GM18526 (cell line): ENCODE data around the gene KANTR.

Experiments used
- POLR2A ChIP-seq: IDR thresholded peaks from 3 replicates; pipeline ENCODE4 v1.6.1; 2011; ENCODE audit not compliant: insufficient read length; ENCODE audit errors: extremely low read depth

KANTR gene

GRCh38 chrX:53089925-53090324, 4.0 kb upstream of the KANTR start:
- TF ChIP-seq POLR2A, result no peak

- no peak for TF ChIP-seq POLR2A
Observed at GRCh38 chrX:53091354-53091753, 2.6 kb upstream of the KANTR start.

DNA sequence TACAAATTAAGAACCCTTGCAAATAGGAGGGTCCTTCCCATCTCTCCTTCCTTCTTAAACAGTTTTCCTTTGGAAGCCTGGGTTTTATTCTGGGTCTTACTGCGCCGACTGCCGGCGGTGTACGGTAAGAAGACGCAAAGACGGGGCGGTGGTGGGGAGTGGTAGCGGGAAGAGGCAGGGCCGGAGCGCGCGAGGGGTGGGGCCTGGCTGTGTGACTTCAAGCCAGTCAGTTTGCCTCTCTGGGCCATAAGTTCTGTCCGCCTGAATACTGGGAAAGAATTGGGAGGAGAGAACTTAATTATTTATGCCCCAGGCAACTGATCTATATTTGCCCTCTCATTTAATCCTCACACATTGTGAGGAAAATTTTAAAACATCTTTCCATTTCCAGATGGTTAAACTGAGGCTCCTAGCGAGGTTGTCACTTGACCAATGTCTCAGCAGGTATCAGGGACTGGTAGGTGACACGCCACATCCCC, 726 bp upstream of the KANTR start:
- no peak for TF ChIP-seq POLR2A

DNA sequence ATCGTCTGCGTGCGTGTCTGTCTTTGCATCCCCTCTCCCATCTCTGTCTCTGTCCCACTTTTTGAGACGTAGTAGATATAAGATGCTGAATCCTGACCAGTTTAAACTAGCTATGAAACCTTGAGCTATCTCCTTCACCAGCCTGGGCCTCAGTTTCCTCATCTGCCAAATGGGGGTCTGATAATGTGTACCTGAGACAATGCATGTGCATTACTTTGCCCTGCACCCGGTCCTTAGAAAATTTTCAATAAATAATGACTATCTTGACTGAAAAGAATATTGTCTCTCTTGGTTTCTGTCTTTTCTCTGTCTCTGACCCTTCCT, 602 bp downstream of the KANTR start:
- TF ChIP-seq POLR2A, result no peak

DNA sequence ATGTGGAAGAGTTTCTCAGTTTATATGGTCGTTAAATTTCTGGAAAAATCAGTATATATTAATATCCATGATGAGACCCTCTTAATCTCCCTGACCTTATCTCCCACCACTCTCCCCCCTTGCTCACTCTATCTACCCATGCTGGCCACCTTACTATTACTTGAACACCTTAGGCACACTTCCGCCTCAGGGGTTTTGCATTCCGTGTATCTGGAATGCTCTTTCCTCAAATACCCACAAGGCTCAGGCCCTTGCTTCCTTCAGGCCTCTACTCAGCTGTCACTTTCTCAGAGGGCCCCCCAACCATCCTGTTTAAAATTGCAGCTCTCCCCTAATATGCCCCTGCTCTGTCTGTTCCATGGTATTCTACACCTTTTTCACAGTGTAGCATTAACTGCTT, 1.9 kb downstream of the KANTR start:
- TF ChIP-seq POLR2A, result no peak

GRCh38 chrX:53114864-53115549, 21.1 kb downstream of the KANTR start:
- no peak for TF ChIP-seq POLR2A

- no peak for TF ChIP-seq POLR2A
Observed at GRCh38 chrX:53115550-53115874, 21.6 kb downstream of the KANTR start.

GRCh38 chrX:53116101-53116500, 22.2 kb downstream of the KANTR start:
- TF ChIP-seq POLR2A, result no peak

GRCh38 chrX:53122013-53122412, 28.1 kb downstream of the KANTR start:
- no peak for TF ChIP-seq POLR2A

DNA sequence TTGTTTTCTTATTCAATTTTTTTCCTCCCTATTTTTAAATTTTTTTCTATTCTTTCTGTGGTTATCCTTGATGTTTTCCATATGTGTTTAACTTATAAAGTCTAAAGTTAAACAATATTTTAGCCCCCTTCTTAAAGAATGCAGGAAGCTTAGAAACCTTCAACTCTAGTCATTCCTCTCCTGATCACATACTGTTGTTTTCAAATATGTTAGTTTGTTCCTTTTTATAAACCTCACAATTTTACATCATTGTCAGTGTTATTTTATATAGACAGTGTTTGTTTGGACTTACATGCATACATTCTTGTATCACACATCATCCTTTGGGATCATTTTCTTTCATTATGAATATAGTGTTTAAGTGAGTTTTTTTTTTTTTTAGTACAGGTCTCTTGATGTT, 31.6 kb downstream of the KANTR start:
- no peak for TF ChIP-seq POLR2A

DNA sequence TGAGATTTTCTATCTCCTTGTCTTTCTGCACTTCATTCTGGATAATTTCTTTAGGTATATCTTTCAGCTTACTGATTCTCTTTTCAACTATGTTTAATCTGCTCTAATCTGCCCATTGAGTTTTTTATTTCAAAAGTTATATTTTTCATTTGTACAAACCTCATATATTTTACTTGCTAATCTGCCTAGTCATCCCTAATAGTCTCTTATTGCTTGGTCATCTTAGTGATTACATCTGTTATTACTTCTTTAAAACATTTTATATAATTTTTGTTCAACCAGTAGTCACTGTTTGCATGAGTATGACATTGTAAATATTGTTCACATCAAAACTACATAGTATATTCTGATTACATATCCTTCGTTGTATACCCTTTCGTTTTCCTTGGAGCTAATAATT, 32.4 kb downstream of the KANTR start:
- TF ChIP-seq POLR2A, result no peak

- no peak for TF ChIP-seq POLR2A
Observed at GRCh38 chrX:53128097-53128749, 34.3 kb downstream of the KANTR start.

DNA sequence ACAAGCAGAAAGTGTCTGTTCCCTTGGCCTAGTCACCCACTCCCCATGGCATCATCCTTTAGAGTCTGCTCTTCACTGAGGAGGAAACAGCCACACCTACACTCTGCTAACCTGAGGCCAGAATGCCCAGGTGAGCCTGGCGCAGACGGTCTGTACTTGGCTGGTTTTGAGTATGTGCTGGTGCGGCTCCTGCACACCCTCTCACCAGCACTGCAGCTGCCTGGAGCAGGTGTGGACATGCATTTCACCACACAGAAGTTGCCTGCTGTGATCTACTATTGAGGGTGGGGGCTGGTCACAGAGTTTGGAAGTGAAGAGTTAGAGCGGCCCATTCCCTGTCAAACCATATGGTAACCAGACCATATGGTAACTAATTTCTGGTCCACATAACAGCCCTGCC, 39.5 kb downstream of the KANTR start:
- no peak for TF ChIP-seq POLR2A

DNA sequence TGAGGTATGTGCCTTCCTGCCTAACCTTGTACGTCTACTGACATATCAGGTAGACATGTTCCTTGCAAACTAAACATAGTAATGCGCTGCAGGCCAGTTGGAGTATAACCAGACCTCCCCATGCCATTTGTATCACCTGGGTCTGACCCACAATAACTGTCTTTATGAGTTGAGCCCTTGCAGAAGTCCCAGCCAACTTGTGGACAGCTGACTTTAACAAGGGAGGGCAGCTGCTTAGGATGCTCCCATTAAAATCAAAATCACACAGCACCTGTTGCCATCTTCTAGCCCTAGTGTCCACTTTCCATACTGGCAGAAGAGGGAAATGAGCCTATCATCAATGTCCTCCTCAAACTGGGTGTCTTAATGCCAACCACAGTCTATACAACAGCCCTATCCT, 41.6 kb downstream of the KANTR start:
- TF ChIP-seq POLR2A, result no peak

DNA sequence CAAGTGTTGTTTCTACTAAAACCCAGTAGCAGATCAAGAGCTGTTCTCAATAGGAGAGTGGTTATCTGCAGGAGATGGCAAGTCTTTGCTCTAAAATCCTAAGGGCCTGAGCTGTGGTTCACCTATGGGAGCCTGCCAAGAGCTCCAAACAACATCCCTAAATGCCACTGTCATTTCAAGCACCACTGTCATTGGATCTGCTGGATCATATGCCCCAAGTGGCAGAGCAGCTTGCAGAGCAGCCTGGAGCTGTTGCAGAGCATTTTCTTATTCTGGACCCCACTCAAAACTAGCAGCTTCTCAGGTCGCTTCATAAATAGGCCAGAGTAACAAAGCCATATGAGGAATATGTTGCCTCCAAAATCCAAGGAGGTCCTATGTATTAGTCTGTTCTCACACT, 59.6 kb downstream of the KANTR start:
- no peak for TF ChIP-seq POLR2A

DNA sequence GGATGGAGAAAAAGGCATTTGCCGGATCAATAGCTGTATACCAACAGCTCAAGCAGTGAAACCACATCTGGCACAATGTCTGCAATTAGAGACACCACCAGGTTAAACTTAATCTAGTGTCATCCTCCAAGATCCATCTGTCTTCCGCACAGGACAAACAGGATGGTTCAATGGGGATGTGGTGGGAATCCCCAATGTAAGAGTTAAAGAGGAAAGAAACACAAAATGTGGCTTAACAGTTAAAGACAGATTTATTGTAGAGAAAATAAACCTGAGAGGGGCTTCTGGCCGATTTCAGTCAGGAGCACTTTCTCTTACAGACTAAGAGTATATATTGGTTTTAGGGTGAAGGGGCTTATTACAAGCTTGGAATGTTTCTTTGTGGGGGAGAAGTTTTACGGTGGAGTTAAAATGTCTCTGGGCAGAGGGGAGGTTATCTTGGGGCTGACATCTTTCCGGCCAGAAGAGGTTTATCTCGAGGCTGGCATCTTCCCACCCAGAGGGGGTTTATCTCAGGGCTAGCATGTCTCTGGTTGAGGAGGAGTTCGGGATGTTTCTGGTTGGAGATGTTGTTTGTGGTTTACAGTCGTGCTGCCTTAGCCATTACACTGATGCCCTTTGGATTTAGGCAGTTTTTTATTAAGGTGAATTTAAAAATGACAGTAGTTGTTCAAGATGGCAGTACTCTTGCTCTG, 61.7 kb downstream of the KANTR start:
- TF ChIP-seq POLR2A, result no peak

- no peak for TF ChIP-seq POLR2A
Observed at GRCh38 chrX:53156207-53156596, 62.3 kb downstream of the KANTR start.
